K562 (cell line): ENCODE data around the gene INCA1. TPM values are rescaled to one million over a fixed set of nuclear protein-coding genes. Genes with fewer than 3 reads are reported as not detected.
A peak's percentile ranks its signal among the peaks of the same experiment; 100 is the strongest.

Source experiments
- ATAC-seq: fragments of 200-7000 bp; cut with Tn5 transposase; 3 replicates; pipeline ENCODE4 v1.9.1; 2020; ENCODE audit warnings: moderate library complexity
- BruUV-seq: library from RNA; stranded (reverse); fragments of 400-500 nt; replicated peaks from 2 replicates; lab custom pipeline; 2021; lab: Mats Ljungman, UMichigan
- CTCF ChIA-PET: fragments of 300-600 bp; formaldehyde crosslinking; extraction: SDS; loops from one replicate; lab custom pipeline; 2021; ENCODE audit warnings: low intra/inter-chr PET ratio; lab: Yijun Ruan, JAX
- POLR2A ChIA-PET: fragments of 300-600, 350-650 bp; sonication (Branson Sonifier 250); formaldehyde crosslinking; extraction: SDS; loops from one replicate; lab custom pipeline; 2021; ENCODE audit warnings: antibody characterized with exemption, inconsistent platforms; lab: Yijun Ruan, JAX
- DNase-seq, 4 experiments: peaks; one replicate each; pipeline versions ENCODE4 v3.0.0 to v3.0.0-alpha.2; 2011 to 2018; ENCODE audit warnings: low spot score in 3 of 4, mixed read lengths in 3 of 4; ENCODE audit errors: extremely low read depth in 1 of 4
- FAIRE-seq: peaks from 2 replicates; lab custom pipeline; 2011; peaks lifted over from hg19 to GRCh38; lab: Jason Lieb, UNC
- H2AFZ ChIP-seq: 2 replicates; pipeline ENCODE4 v1.6.0; 2011; ENCODE audit warnings: low read depth, low read length, control low read depth, inconsistent platforms
- H3K27ac ChIP-seq: fragments of 200-600 bp; 3 replicates; pipeline ENCODE4 v1.8.0; 2011; ENCODE audit warnings: low read depth, mild to moderate bottlenecking, control low read depth, inconsistent platforms, low read length, moderate library complexity, mixed read lengths; ENCODE audit errors: extremely low read depth
- H3K27me3 ChIP-seq, 2 experiments: fragments of 300-600 bp in 1 of 2; 2 replicates in 1 of 2; 3 replicates in 1 of 2; pipeline versions ENCODE4 v1.6.0 to v1.8.0; 2011; ENCODE audit warnings: inconsistent platforms in 2 of 2, low read length in 2 of 2, mild to moderate bottlenecking in 1 of 2, mixed read lengths in 1 of 2, moderate library complexity in 1 of 2; ENCODE audit not compliant: control insufficient read depth in 2 of 2, insufficient read depth in 2 of 2
- H3K36me3 ChIP-seq: fragments of 300-600 bp; 3 replicates; pipeline ENCODE4 v1.8.0; 2011; ENCODE audit warnings: mild to moderate bottlenecking, low read length, inconsistent platforms; ENCODE audit not compliant: control insufficient read depth, insufficient read depth
- H3K4me1 ChIP-seq, 2 experiments: fragments of 200-600 bp in 1 of 2; replicated peaks in 1 of 2; 2 replicates in 1 of 2; 3 replicates in 1 of 2; pipeline versions ENCODE4 v1.5.1 to v1.8.0; 2011; ENCODE audit warnings: inconsistent platforms in 2 of 2, low read length in 2 of 2, mild to moderate bottlenecking in 1 of 2, mixed read lengths in 1 of 2, moderate library complexity in 1 of 2; ENCODE audit not compliant: control insufficient read depth in 2 of 2, insufficient read depth in 2 of 2
- H3K4me2 ChIP-seq: 2 replicates; pipeline ENCODE4 v1.6.1; 2011; ENCODE audit warnings: low read length, control low read depth, inconsistent platforms, mixed read lengths; ENCODE audit not compliant: insufficient read depth
- H3K4me3 ChIP-seq: fragments of 200-600 bp; sonication (generic), shearing (Covaris generic); 2 replicates; pipeline ENCODE4 v1.5.1; 2016; ENCODE audit warnings: control low read depth, inconsistent platforms
- H3K79me2 ChIP-seq: fragments of 200-600 bp; 3 replicates; pipeline ENCODE4 v1.8.0; 2011; ENCODE audit warnings: low read length, inconsistent platforms; ENCODE audit not compliant: control insufficient read depth, insufficient read depth
- H3K9ac ChIP-seq, 2 experiments: 2 replicates each; pipeline versions ENCODE4 v1.6.0 to v1.6.1; 2011; ENCODE audit warnings: low read depth in 2 of 2, low read length in 2 of 2, control low read depth in 1 of 2, inconsistent platforms in 1 of 2, mild to moderate bottlenecking in 1 of 2, mixed read lengths in 1 of 2; ENCODE audit not compliant: insufficient read depth in 1 of 2
- H3K9me1 ChIP-seq: one replicate; pipeline ENCODE4 v1.6.0; 2011; ENCODE audit warnings: inconsistent platforms, mild to moderate bottlenecking, low read length, moderate library complexity; ENCODE audit not compliant: control insufficient read depth, insufficient read depth
- H3K9me3 ChIP-seq: replicated peaks from 2 replicates; pipeline ENCODE4 v1.5.1; 2011; ENCODE audit warnings: low read depth, low read length, inconsistent platforms; ENCODE audit not compliant: control insufficient read depth, insufficient read depth
- H4K20me1 ChIP-seq: replicated peaks from 2 replicates; pipeline ENCODE4 v1.6.1; 2011; ENCODE audit warnings: low read length, inconsistent platforms, mixed read lengths; ENCODE audit not compliant: control insufficient read depth, insufficient read depth
- ELF4 ChIP-seq: fragments of 450-650 bp; formaldehyde crosslinking; IDR thresholded peaks from 2 replicates; pipeline ENCODE4 v1.4.0; 2022; ENCODE audit warnings: missing genetic modification characterization
- HCFC1 ChIP-seq: IDR thresholded peaks from 2 replicates; pipeline ENCODE4 v1.6.1; 2012; ENCODE audit warnings: low read depth, low read length, improper control_type of control experiment
- NKRF ChIP-seq: fragments of 450-650 bp; IDR thresholded peaks from 2 replicates; pipeline ENCODE4 v1.6.1; 2016; ENCODE audit warnings: borderline replicate concordance
- TOE1 ChIP-seq, 2 experiments: fragments of 450-650 bp in 1 of 2; sonication (generic) in 1 of 2; formaldehyde crosslinking in 1 of 2; IDR thresholded peaks; 2 replicates each; pipeline versions ENCODE4 v1.7.1 to v1.8.0; 2016 to 2022; ENCODE audit warnings: borderline replicate concordance in 2 of 2, mild to moderate bottlenecking in 2 of 2, antibody characterized with exemption in 1 of 2, inconsistent platforms in 1 of 2, low read depth in 1 of 2, missing genetic modification reagents in 1 of 2, moderate library complexity in 1 of 2
- XRCC3 ChIP-seq: fragments of 450-650 bp; IDR thresholded peaks from 2 replicates; pipeline ENCODE4 v1.6.1; 2017; ENCODE audit warnings: mild to moderate bottlenecking, moderate library complexity
- ZNF57 ChIP-seq: fragments of 450-650 bp; formaldehyde crosslinking; IDR thresholded peaks from 2 replicates; pipeline ENCODE4 v1.4.0; 2020; ENCODE audit warnings: mild to moderate bottlenecking, moderate library complexity
- ZSCAN32 ChIP-seq: fragments of 450-650 bp; formaldehyde crosslinking; IDR thresholded peaks from 2 replicates; pipeline ENCODE4 v1.4.0; 2020; ENCODE audit warnings: mild to moderate bottlenecking, moderate library complexity
- WGBS: fragments of 100-300 bp; shearing (Covaris generic); methylation state at CpG from one replicate; pipeline ENCODE4 v1.1.6; 2016; ENCODE audit warnings: low coverage, mixed read lengths; ENCODE audit not compliant: insufficient coverage; ENCODE audit errors: missing lambda C conversion rate; 5-methylcytosine and 5-hydroxymethylcytosine counted together
- in situ Hi-C: fragments of 300-500 bp; cut with MboI; formaldehyde crosslinking; loops from 4 replicates; pipeline ENCODE4 v1.15.0; 2018; ENCODE audit warnings: inconsistent platforms, mixed read lengths
- intact Hi-C: fragments of 100-400 bp; cut with micrococcal nuclease; formaldehyde crosslinking; loops from 2 replicates; pipeline ENCODE4 v1.14.2; 2022
- polyA plus RNA-seq, 8 experiments: library from polyadenylated mRNA; depleted of rRNA in 4 of 8; stranded (reverse) in 5 of 8; unstranded in 3 of 8; fragments of >200 nt; fragmentation: Nextera tagmentation in 2 of 8; fragmentation: Illumina TruSeq in 1 of 8; extraction: Ambion mirVana in 2 of 8; extraction: Trizol in 1 of 8; gene quantifications; 2 replicates each; pipeline versions ENCODE4 v1.2.1 to v1.2.3, GENCODE V29; 2011 to 2014; ENCODE audit warnings: inconsistent platforms in 1 of 8, missing spikeins in 1 of 8
- total RNA-seq, 7 experiments: library from RNA; depleted of rRNA in 6 of 7; stranded (reverse); fragments of >200 nt in 6 of 7; fragmentation: Illumina TruSeq in 2 of 7; extraction: Trizol in 2 of 7; gene quantifications; 2 replicates each; pipeline versions ENCODE4 v1.2.1 to v1.2.3, GENCODE V29; 2011 to 2021; ENCODE audit warnings: low replicate concordance in 1 of 7
- TF ChIP-seq, protein P1 (sequence below), 3 experiments: IDR thresholded peaks in 2 of 3; conservative IDR thresholded peaks in 1 of 3; 2 replicates each; pipeline ENCODE4 v1.5.1; 2011 to 2012; ENCODE audit warnings: low read length in 3 of 3, mild to moderate bottlenecking in 3 of 3, control low read depth in 2 of 3, improper control_type of control experiment in 1 of 3, inconsistent platforms in 1 of 3, low read depth in 1 of 3, mixed read lengths in 1 of 3, moderate library complexity in 1 of 3; ENCODE audit not compliant: insufficient read depth in 2 of 3
- TF ChIP-seq, protein P2 (sequence below): fragments of 250-450 bp; sonication (Bioruptor Pico); IDR thresholded peaks from 2 replicates; pipeline ENCODE4 v1.4.0; 2020; ENCODE audit warnings: mild to moderate bottlenecking, moderate library complexity

The INCA1 gene
- total and polyA plus RNA-seq, 9 of the 15 experiments (the other 6 are each of a cell fraction or from before 2014, with no cell fraction given) = 0.08 to 0.50 (median 0.13) TPM; not detected in 4

- TF ChIP-seq NKRF (no peak), ELF4 (CRISPR knock-in tag) (peak; percentile 46; the same call in 1 of the 2 replicates), TOE1 (IDR thresholded peaks at IDR 0.05; ENCODE audit: borderline replicate concordance) (peak; percentile 78), TOE1 (CRISPR knock-in tag; IDR thresholded peaks at IDR 0.05; ENCODE audit: borderline replicate concordance, low read depth) (no peak)
Measured at GRCh38 chr17:4948166-4948930, 49.0 kb downstream of the INCA1 start, which contains the start of gene PFN1 (continued).

DNA sequence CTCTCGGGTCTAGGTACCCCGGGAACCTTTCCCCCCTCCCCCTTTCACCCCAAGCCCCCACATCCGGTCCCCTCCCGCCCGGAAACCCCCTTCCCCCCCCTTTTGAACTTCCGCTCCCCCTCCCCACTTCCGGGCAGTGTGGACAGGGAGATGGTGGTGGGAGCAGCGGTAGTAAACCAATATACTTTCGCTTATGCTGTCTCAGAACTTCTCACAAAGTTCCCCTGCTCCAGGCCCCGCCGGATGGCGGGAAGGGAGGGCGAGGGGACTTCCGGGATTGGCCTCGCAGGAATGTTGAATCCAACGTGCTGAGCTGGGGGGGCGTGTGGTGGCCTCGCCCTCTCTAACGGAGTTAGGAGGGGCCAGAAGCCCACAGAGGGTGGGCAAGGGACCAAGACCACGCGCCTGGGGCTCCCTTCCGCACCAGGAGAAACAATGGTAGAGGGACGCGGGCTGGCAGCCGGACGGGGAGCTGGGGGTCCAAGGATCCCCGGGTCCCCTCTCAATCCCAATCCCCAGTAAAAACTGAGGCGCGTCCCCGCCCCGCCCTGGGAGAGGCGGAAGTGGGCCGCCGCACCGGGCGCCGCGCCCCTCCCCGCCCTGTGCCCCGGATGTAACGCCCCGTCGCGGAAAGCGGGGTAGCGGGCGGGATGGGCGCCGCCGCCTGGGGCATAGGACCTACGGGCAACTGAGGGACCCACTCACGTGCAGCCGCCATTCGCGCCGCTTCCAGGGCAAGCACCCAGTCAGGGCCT lies 49.7 kb downstream of the INCA1 start:
- Histone ChIP-seq H3K4me2 (peak overlapping the region; percentile 93), H3K4me1 (peaks cover 32 to 49% of the 10 kb centered on the region in 2 experiments), H3K27ac (peak overlapping the region; percentile 98), H4K20me1 (peaks cover 22% of the 10 kb centered on the region), H3K79me2 (peaks cover 75% of the 10 kb centered on the region), H3K27me3 (no peaks in the 10 kb centered on the region), H3K4me3 (peak overlapping the region; percentile 97), H3K9me1 (no peaks in the 10 kb centered on the region), H3K9ac (peak overlapping the region; percentile 94 to 97), H3K9me3 (no peaks in the 10 kb centered on the region), H3K36me3 (peaks cover 53% of the 10 kb centered on the region), H2AFZ (no peak overlapping the region; the same call in 1 of the 2 replicates)
- CTCF ChIA-PET = no interaction called here
- DNase-seq (peak; percentile 61 to 68 (median 65)), ATAC-seq (peak; percentile 35), FAIRE-seq (no peak)
- 4% methylated on average over 9 of the region's 56 CpGs for WGBS
- in situ Hi-C loops = no loop called here
- POLR2A ChIA-PET = interaction anchor here (0.6 to 4.7 kb wide), 5 partner anchors 7 to 49 kb away, joined by 3 to 21 read pairs (median 4); partner anchors contain the start of genes RNF167, SLC25A11 and SPAG7
- intact Hi-C loops = no loop called here
- no TSS peak for BruUV-seq
- TF ChIP-seq ZNF57 (no peak), ZSCAN32 (no peak), XRCC3 (no peak), HCFC1 (no peak)
- TF ChIP-seq, protein P1, sequence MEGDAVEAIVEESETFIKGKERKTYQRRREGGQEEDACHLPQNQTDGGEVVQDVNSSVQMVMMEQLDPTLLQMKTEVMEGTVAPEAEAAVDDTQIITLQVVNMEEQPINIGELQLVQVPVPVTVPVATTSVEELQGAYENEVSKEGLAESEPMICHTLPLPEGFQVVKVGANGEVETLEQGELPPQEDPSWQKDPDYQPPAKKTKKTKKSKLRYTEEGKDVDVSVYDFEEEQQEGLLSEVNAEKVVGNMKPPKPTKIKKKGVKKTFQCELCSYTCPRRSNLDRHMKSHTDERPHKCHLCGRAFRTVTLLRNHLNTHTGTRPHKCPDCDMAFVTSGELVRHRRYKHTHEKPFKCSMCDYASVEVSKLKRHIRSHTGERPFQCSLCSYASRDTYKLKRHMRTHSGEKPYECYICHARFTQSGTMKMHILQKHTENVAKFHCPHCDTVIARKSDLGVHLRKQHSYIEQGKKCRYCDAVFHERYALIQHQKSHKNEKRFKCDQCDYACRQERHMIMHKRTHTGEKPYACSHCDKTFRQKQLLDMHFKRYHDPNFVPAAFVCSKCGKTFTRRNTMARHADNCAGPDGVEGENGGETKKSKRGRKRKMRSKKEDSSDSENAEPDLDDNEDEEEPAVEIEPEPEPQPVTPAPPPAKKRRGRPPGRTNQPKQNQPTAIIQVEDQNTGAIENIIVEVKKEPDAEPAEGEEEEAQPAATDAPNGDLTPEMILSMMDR (IDR thresholded peaks at IDR 0.05 in 2 of 3, conservative IDR thresholded peaks at IDR 0.05 in 1 of 3; ENCODE audit: insufficient read depth in 2 of 3, low read depth in 1 of 3, low read length in 3 of 3) = no peak
- TF ChIP-seq, protein P2, sequence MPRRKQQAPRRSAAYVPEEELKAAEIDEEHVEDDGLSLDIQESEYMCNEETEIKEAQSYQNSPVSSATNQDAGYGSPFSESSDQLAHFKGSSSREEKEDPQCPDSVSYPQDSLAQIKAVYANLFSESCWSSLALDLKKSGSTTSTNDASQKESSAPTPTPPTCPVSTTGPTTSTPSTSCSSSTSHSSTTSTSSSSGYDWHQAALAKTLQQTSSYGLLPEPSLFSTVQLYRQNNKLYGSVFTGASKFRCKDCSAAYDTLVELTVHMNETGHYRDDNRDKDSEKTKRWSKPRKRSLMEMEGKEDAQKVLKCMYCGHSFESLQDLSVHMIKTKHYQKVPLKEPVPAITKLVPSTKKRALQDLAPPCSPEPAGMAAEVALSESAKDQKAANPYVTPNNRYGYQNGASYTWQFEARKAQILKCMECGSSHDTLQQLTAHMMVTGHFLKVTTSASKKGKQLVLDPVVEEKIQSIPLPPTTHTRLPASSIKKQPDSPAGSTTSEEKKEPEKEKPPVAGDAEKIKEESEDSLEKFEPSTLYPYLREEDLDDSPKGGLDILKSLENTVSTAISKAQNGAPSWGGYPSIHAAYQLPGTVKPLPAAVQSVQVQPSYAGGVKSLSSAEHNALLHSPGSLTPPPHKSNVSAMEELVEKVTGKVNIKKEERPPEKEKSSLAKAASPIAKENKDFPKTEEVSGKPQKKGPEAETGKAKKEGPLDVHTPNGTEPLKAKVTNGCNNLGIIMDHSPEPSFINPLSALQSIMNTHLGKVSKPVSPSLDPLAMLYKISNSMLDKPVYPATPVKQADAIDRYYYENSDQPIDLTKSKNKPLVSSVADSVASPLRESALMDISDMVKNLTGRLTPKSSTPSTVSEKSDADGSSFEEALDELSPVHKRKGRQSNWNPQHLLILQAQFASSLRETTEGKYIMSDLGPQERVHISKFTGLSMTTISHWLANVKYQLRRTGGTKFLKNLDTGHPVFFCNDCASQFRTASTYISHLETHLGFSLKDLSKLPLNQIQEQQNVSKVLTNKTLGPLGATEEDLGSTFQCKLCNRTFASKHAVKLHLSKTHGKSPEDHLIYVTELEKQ = no peak
